Choroid plexus epithelial cell (primary cell): ENCODE data around the gene FASTKD2.

Experiments used
- DNase-seq: peaks from one replicate; pipeline ENCODE4 v3.0.0-alpha.2; 2010; ENCODE audit warnings: low read depth
- H3K4me3 ChIP-seq: 2 replicates; pipeline ENCODE4 v1.5.1; 2011; ENCODE audit warnings: low read depth, mild to moderate bottlenecking, control low read depth, low read length, moderate library complexity
- CTCF ChIP-seq: conservative IDR thresholded peaks from 2 replicates; pipeline ENCODE4 v1.5.1; 2011; ENCODE audit warnings: low read depth, mild to moderate bottlenecking, control low read depth, inconsistent platforms, low read length, moderate library complexity

FASTKD2 gene

GRCh38 chr2:206766057-206766930, 888 bp downstream of the FASTKD2 start:
- H3K4me3 ChIP-seq = peak overlapping the region; percentile 88
- no peak for DNase-seq
- no peak for TF ChIP-seq CTCF

GRCh38 chr2:206774871-206775270, 9.5 kb downstream of the FASTKD2 start:
- TF ChIP-seq CTCF = no peak
- DNase-seq = no peak
- no peak overlapping the region for H3K4me3 ChIP-seq

GRCh38 chr2:206776432-206776831, 11.0 kb downstream of the FASTKD2 start:
- no peak for DNase-seq
- TF ChIP-seq CTCF = no peak
- no peak overlapping the region for H3K4me3 ChIP-seq

- TF ChIP-seq CTCF = no peak
- no peak overlapping the region for H3K4me3 ChIP-seq
- DNase-seq = no peak
Observed at GRCh38 chr2:206780671-206781070, 15.3 kb downstream of the FASTKD2 start.

- peak; percentile 48 for DNase-seq
- TF ChIP-seq CTCF = peak; percentile 78
- no peak overlapping the region for H3K4me3 ChIP-seq
Observed at GRCh38 chr2:206783718-206784117, 18.3 kb downstream of the FASTKD2 start.

- no peak for TF ChIP-seq CTCF
- no peak overlapping the region for H3K4me3 ChIP-seq
Observed at GRCh38 chr2:206784559-206785353, 19.4 kb downstream of the FASTKD2 start.

More at GRCh38 chr2:206784559-206785353, 19.4 kb downstream of the FASTKD2 start:
- no peak for DNase-seq
